Left forelimb (tissue), 1 donor: Measurements from ENCODE around the gene NBEAL2.

Source experiments
- DNase-seq: peaks from one replicate; pipeline ENCODE4 v3.0.0-alpha.2; 2018; ENCODE audit warnings: low spot score

The NBEAL2 gene

DNA sequence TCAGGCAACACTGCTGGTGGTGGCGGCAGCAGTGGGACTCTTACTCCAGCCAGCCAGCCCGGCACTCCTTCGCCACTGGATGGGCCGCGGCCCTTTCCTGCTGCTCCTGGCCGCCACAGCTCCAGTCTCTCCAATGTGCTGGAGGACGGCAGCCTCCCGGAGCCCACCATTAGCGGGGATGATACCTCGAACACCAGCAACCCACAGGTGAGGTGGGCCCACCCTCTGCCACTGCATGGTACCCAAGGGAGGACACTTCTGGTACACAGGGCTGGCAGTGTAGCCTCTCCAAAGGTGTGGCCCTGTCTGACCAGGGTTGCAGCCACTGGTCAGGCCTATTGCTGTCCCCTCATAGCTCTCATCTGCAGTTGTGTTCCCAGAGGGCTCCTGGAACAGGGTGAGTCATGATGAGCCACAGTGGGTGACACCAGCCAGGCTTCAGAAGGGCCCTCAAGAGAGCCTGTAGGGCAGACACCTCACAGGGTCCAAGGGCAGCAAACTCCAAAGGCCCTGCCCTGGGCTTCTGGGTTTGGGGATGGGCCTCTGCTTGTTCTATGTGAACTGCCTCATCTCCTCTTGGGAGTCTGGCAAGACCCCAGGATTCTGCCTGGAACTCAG is 20.8 kb downstream of the NBEAL2 start:
- no peak for DNase-seq

- no peak for DNase-seq
Measured at GRCh38 chr3:47000922-47001730, 21.7 kb downstream of the NBEAL2 start.

DNA sequence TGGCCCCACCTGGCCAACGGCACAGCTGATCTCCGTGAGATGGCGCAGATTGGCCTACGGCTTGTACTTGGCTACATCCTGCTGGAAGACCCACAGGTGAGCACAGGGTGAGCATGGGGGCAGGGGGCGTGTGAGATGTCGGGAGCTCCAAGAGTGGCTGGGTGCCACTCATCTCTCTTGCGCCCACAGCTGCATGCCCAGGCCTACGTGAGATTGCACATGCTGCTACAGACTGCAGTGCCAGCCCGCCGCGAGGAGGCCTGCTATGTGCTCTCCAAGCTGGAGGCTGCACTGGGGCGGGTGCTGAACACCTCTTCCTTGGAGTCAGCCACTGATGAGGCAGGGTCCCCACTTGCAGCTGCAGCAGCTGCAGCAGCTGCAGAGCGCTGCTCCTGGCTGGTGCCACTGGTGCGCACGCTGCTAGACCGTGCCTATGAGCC is 22.3 kb downstream of the NBEAL2 start:
- DNase-seq: no peak

DNA sequence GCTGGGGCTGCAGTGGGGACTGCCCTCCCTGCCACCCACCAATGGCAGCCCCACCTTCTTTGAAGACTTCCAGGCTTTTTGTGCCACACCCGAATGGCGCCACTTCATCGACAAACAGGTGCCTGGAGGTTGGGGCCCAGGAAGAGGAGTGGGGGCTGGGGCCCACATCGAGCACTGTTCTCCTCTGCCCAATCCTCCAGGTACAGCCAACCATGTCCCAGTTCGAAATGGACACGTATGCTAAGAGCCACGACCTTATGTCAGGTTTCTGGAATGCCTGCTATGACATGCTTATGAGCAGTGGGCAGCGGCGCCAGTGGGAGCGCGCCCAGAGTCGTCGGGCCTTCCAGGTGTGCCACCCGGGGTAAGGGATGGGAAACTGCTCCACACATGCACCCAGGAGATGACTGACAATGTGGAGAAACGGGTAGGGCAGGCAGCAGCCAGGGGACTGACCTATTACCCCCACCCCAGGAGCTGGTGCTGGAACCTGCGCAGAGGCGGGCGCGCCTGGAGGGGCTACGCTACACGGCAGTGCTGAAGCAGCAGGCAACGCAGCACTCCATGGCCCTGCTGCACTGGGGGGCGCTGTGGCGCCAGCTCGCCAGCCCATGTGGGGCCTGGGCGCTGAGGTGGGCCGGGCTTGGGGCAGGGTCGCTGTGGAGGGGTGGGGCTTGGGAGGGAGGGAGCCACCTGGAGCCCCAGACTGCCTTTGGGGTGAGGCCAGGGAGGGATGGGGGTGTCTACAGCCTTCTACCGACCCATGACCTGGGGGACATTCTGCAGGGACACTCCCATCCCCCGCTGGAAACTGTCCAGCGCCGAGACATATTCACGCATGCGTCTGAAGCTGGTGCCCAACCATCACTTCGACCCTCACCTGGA is 22.9 kb downstream of the NBEAL2 start:
- no peak for DNase-seq

DNA sequence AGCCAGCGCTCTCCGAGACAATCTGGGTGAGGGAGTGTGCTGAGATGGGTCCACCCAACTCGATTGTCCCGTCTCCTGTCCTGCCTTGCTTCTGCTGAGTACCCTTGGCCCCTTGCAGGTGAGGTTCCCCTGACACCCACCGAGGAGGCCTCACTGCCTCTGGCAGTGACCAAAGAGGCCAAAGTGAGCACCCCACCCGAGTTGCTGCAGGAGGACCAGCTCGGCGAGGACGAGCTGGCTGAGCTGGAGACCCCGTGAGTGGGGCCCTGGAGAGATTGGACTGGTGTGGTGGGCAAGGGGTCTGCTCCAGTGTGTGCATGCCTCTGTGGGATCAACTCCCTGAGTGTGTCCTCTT is 23.6 kb downstream of the NBEAL2 start:
- no peak for DNase-seq

- no peak for DNase-seq
Measured at GRCh38 chr3:47003461-47004368, 24.2 kb downstream of the NBEAL2 start.

DNA sequence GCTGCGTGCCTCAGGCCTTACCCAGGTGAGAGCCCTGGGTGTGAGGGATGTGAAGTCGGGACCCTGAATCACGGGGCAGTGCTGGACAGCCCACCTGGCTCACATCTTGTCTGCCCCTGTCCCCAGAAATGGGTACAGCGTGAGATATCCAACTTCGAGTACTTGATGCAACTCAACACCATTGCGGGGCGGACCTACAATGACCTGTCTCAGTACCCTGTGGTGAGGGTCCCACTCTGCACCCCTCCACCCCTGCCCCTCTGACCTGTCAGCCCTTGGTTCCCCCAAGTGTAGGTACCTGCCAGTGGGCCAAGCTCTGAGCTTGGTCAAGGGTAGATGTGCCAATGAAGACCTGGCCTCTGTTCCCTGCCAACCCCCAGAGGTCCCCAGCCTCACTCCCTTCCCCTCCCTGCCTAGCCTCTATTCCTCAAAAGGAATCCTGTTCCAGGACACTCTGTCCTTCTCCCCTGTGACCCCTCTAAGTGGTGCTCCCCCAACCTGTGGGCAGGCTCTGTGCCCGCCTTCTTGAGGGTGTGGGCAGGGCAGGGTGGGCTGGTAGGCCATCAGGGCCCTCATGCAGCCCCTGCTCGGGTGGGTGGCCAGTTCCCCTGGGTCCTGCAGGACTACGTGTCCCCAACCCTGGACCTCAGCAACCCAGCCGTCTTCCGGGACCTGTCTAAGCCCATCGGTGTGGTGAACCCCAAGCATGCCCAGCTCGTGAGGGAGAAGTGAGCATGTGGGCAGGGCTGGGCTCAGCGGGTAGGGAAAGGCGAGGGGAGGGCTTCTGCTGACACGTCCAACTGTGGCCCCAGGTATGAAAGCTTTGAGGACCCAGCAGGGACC is 25.1 kb downstream of the NBEAL2 start:
- DNase-seq: no peak

- peak; percentile 57 for DNase-seq
Measured at GRCh38 chr3:47005212-47006144, 26.0 kb downstream of the NBEAL2 start.

DNA sequence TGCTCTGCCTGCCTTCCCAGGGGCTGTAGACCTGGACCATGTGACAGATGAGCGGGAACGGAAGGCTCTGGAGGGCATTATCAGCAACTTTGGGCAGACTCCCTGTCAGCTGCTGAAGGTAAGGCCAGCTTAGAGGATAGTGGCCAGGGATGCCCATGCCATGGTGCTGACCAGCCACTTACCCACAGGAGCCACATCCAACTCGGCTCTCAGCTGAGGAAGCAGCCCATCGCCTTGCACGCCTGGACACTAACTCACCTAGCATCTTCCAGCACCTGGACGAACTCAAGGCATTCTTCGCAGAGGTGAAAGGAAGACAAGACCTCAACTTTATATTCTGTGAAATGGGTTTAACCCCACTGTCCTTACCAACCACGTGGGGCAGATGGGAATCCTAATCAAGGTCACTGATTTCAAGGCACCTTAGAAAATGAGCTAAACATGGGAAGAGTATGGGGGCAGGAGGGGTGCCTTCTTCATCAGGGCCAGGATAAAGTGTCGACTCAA is 26.7 kb downstream of the NBEAL2 start:
- DNase-seq: peak; percentile 28

DNA sequence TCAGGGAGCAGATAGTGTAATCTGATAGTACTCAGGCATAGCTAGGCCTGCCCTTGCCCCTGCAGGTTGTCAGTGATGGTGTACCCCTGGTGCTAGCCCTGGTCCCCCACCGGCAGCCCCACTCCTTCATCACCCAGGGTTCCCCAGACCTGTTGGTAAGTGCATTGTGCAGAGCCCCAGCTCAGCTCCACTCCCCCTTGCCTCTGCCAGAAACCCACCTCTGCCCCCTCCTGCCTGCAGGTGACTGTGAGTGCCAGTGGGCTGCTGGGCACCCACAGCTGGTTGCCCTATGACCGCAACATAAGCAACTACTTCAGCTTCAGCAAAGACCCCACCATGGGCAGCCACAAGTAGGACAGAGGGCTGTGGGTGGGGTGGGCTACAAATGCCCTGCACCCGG is 27.5 kb downstream of the NBEAL2 start:
- DNase-seq: peak; percentile 49

DNA sequence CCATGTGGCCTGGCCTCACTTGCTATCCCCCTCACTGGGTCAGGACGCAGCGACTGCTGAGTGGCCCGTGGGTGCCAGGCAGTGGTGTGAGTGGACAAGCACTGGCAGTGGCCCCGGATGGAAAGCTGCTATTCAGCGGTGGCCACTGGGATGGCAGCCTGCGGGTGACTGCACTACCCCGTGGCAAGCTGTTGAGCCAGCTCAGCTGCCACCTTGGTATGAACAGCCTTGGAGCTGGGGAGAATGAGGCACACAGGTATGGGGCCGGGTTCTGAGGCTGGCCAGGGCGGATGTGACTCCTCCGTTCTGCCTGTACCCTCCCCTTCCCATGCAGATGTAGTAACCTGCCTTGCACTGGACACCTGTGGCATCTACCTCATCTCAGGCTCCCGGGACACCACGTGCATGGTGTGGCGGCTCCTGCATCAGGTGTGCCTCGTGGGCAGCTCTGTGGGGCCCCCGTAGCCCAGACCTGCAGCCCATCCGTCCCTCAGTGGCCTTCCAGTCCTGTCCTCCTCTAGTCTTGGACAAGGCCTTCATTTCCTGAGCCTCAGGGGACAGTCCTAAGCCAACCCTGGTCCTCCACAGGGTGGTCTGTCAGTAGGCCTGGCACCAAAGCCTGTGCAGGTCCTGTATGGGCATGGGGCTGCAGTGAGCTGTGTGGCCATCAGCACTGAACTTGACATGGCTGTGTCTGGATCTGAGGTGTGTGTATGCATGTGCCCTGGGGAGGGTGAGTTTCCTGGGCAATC is 28.2 kb downstream of the NBEAL2 start:
- peak; percentile 63 for DNase-seq

DNA sequence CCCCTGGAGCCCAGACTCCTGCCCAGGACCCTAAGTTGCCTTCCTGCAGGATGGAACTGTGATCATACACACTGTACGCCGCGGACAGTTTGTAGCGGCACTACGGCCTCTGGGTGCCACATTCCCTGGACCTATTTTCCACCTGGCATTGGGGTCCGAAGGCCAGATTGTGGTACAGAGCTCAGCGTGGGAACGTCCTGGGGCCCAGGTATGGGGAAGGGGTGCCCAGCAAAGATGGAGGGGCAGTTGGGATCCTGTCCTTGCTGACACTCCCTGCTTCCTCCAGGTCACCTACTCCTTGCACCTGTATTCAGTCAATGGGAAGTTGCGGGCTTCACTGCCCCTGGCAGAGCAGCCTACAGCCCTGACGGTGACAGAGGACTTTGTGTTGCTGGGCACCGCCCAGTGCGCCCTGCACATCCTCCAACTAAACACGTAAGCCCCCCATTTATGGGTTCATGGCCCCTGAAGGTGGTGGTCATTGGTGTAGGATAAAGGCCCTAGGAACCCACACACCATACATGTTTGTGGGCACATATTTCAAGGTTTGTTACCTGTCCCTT is 28.8 kb downstream of the NBEAL2 start:
- peak; percentile 67 for DNase-seq

GRCh38 chr3:47008851-47009224 is 29.4 kb downstream of the NBEAL2 start:
- no peak for DNase-seq

DNA sequence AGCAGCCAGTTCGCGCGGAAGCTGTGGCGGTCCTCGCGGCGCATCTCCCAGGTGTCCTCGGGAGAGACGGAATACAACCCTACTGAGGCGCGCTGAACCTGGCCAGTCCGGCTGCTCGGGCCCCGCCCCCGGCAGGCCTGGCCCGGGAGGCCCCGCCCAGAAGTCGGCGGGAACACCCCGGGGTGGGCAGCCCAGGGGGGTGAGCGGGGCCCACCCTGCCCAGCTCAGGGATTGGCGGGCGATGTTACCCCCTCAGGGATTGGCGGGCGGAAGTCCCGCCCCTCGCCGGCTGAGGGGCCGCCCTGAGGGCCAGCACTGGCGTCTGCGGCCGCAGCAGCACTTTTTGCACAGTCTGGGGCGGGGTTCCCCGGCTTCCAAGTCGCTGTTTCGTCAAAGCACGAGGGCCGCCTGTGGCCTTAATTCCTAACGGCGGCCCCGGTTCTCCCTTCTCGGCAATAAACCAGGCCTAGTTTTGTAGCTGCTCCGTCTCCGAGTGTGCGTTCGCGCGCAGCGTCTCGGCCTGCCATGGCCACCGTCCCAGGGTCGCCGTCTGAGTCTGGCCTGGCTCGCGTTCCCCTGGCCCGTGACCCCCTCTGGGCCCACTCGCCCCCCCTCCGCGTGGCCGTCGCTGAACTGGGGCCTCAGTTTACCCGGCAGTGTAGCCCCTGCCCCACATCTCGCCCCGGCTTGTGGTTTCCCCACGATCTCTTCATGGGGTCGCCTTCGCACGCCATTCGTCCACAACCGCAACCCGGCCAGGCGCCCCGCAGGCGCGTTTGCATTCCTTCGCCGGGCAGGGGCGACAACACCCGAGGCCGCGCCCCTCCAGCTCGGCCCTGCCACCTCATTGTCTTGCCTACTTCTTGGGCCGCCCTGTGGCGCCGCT is 30.0 kb downstream of the NBEAL2 start:
- peak; percentile 95 for DNase-seq

DNA sequence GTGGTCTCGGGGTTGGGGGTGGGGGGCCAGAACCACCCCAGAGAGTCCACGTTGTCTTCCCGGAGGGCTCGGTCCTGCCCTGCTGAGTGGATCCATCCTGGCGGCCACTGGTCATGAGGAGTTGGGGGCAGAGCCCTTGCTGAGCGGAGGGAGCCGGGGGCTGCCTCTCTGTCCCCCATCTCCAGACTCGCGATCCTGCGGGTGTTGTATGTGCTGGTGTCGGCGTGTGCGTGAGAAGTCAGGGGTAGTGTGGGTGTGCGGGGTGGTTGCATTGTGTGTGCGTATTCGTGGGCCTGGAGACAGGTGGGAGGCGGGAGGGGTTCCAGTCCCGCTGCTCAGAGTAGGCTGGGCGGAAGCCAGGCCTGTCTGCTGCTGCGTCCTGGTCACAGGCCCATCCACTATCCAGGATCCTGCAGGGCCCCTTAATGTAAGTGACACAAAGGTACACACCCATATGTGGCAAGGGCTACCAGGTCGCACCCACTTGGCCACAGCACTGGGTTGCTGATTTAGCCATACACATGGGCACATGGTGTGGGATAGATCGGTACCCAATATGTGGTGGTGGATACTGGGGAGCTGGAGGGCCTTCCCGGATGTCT is 30.7 kb downstream of the NBEAL2 start:
- peak; percentile 60 for DNase-seq

DNA sequence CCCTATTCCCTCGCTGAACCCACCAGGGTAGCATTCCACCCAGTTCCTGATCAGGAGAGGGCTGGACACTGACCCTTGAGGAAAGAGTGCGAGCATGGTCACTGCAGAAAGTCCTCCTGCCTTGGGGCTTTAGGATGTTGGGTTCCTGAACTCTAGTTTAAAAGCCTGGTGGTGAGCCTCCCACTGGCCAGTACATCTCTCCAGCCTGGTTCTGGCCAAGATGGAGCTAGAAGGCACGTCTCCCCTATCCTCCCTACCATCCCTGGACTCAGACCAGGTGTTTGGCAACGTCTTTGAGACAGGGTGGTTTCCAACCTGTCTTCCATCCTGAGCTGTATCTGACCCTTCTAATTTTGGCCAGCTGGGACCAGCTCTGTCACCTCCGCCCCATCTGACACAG is 31.4 kb downstream of the NBEAL2 start:
- DNase-seq: no peak

DNA sequence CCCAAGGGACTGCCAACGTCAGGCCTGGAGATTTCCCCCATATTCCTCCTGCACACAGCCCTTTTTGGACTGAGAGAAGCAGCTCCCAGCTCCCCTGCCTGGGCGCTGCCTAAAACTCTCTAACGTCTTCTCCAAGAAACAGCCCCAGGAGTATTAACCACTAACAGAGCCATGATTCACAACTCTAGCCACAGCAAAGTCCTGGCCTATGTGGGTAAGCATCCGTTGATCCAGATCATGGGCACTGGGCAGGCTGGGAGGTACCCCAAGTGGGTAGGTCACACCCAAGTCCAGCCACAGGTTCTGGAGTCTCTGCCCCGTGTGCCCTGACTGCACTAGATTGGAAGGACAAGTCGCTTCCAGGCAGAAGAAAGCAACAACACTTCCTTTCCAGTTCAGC is 31.9 kb downstream of the NBEAL2 start:
- DNase-seq: peak; percentile 57
